ENCODE results near the gene XPO4.

GRCh38 chr13:20826843-20827560, 75.5 kb downstream of the XPO4 start:
- TF ChIP-seq CTCF (IDR thresholded peaks at IDR 0.05) (no peak), EMX1 (CRISPR knock-in tag; IDR thresholded peaks at IDR 0.05) (no peak), CREB1 (CRISPR knock-in tag; IDR thresholded peaks at IDR 0.05) (no peak), SMAD4 (CRISPR knock-in tag; IDR thresholded peaks at IDR 0.05) (no peak), KAT7 (CRISPR knock-in tag; IDR thresholded peaks at IDR 0.05; ENCODE audit: borderline replicate concordance) (no peak)

Measured in WTC11 (cell line).